Measurements from ENCODE around the gene TRERF1. TPM values are rescaled to one million over a fixed set of nuclear protein-coding genes. Genes with fewer than 3 reads are reported as not detected.

TRERF1 gene
- total RNA-seq, 1 experiment from 2014 or later, result 14.5 TPM

DNA sequence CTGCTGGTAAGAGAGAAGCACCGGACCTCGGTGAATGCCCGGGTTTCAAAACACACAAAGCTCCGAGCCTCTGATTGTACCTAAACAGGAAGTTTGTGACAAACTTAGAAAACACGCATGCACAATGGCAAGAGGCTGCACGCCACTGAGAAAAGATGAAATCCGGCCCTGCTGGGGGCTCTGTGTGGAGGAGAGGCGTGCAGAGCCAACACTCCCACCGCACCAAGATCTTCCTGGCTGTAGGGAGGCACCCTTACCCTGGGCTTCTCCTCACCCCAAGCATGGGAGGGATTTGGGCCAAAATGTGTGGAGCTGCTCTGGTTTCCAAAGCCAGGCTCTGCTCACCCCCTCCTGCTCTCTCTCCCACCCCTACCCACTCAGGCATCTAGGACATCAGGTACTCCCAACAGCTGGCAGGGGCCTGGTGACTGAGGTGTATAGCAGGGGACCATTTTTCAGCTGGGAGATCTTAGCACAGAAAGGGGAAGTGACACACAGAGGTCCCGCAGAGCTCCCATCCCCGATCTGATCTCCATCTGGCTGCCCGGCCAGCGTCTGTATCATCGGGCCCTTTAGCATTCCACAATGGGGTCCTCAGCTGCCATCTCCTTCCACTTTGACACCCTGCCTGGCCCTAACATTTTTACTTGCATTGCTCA lies 84.2 kb downstream of the TRERF1 start:
- H3F3A ChIP-seq (ENCODE audit: insufficient read depth, low read depth), result peaks cover 14% of the 10 kb centered on the region; the same call in 1 of the 2 replicates
- H4K20me1 ChIP-seq (ENCODE audit: insufficient read depth), result no peaks in the 10 kb centered on the region
- POLR2A ChIA-PET (ENCODE audit: unreplicated experiment), result no interaction called here
- no peak overlapping the region for H3K4me2 ChIP-seq
- no peaks in the 10 kb centered on the region for H3K9me3 ChIP-seq (ENCODE audit: insufficient read depth, low read depth)
- TF ChIP-seq, protein P1, sequence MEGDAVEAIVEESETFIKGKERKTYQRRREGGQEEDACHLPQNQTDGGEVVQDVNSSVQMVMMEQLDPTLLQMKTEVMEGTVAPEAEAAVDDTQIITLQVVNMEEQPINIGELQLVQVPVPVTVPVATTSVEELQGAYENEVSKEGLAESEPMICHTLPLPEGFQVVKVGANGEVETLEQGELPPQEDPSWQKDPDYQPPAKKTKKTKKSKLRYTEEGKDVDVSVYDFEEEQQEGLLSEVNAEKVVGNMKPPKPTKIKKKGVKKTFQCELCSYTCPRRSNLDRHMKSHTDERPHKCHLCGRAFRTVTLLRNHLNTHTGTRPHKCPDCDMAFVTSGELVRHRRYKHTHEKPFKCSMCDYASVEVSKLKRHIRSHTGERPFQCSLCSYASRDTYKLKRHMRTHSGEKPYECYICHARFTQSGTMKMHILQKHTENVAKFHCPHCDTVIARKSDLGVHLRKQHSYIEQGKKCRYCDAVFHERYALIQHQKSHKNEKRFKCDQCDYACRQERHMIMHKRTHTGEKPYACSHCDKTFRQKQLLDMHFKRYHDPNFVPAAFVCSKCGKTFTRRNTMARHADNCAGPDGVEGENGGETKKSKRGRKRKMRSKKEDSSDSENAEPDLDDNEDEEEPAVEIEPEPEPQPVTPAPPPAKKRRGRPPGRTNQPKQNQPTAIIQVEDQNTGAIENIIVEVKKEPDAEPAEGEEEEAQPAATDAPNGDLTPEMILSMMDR (conservative IDR thresholded peaks at IDR 0.05), result no peak
- TF ChIP-seq EZH2 (IDR thresholded peaks at IDR 0.05; ENCODE audit: low read depth), result no peak
- H3K27me3 ChIP-seq (ENCODE audit: insufficient read depth, low read depth), result no peaks in the 10 kb centered on the region
- no peaks in the 10 kb centered on the region for H3K9me2 ChIP-seq (ENCODE audit: insufficient read depth)
- H3K27ac ChIP-seq, result no peak overlapping the region
- no peak for DNase-seq
- intact Hi-C loops (cut with micrococcal nuclease; ENCODE audit: unreplicated experiment), result no loop called here
- H3K4me3 ChIP-seq, result no peak overlapping the region
- no peaks in the 10 kb centered on the region for H3K36me3 ChIP-seq (ENCODE audit: low read depth)
- BruUV-seq (replicated peaks), result no TSS peak
- H3K79me2 ChIP-seq (ENCODE audit: low read depth), result peaks cover 24% of the 10 kb centered on the region; the same call in 1 of the 2 replicates
- no peak overlapping the region for H2AFZ ChIP-seq
- CTCF ChIA-PET, result no interaction called here
- peaks cover 19% of the 10 kb centered on the region for H3K4me1 ChIP-seq (replicated peaks; ENCODE audit: insufficient read depth)

DNA sequence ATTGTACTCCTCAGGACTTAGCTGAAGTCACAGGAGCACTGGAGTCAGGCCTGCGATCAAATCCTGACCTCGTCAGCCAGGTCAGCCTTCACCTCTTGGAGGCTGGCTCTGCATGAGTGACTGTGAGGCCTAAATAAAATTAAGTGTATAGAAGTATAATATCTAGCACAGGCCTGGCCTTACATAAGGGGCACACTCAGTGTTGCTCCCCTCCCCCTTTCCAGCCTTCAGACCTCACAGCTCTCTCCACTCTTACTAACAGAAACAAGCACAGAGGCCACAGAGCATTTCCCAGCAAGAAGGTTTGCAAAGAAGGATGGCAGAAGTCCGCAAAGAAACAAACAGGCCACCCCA lies 84.8 kb downstream of the TRERF1 start:
- ChIA-PET CTCF (interaction anchor here (0.5 to 1.0 kb wide), 2 partner anchors 40 to 611 kb away, joined by 3 to 5 read pairs; no protein-coding TSS in a partner anchor), POLR2A (ENCODE audit: unreplicated experiment) (no interaction called here)
- Histone ChIP-seq H3K27ac (no peak overlapping the region), H3K4me2 (no peak overlapping the region), H3K27me3 (ENCODE audit: insufficient read depth, low read depth) (no peaks in the 10 kb centered on the region), H3K9me2 (ENCODE audit: insufficient read depth) (no peaks in the 10 kb centered on the region), H3K79me2 (ENCODE audit: low read depth) (peaks cover 24% of the 10 kb centered on the region; the same call in 1 of the 2 replicates), H3K4me3 (no peak overlapping the region), H3K36me3 (ENCODE audit: low read depth) (no peaks in the 10 kb centered on the region), H2AFZ (no peak overlapping the region), H3F3A (ENCODE audit: insufficient read depth, low read depth) (peaks cover 14% of the 10 kb centered on the region; the same call in 1 of the 2 replicates), H4K20me1 (ENCODE audit: insufficient read depth) (no peaks in the 10 kb centered on the region), H3K4me1 (replicated peaks; ENCODE audit: insufficient read depth) (peaks cover 19% of the 10 kb centered on the region), H3K9me3 (ENCODE audit: insufficient read depth, low read depth) (no peaks in the 10 kb centered on the region)
- TF ChIP-seq, protein P1 (conservative IDR thresholded peaks at IDR 0.05), result no peak
- TF ChIP-seq EZH2 (IDR thresholded peaks at IDR 0.05; ENCODE audit: low read depth), result no peak
- intact Hi-C loops (cut with micrococcal nuclease; ENCODE audit: unreplicated experiment), result no loop called here
- BruUV-seq (replicated peaks), result no TSS peak
- DNase-seq, result no peak

DNA sequence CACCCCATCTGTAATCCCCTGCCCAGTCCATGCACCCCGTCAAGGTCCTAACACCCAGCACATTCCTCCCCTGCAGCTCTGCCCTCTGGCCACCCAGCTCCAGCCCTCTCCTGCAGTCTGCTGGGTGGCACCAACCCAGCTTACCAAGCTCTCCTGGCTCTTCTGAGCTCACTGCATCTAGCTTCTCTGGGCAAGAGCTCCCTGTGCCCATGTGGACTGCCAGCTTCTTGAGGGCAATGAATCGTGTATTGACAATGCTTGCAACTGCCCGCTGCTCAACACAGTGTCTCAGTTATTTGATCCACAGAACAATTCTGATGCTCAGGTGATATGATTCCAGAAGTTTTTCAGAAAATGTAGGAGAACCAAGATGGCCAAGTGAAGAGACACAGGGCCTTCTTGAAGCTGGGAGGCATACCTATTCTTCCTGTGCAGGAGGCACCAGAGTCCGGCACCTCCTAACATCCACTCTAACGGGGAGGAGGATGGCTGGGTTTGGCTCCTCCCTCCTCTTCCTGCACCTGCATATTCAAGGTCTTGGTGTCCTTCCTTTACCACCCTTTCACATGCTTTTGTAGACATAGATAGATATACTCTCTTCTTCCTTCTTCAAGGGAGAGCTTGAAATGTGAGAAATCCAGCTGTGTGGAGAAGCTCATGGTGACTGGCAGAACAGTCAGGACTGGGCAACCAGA lies 85.6 kb downstream of the TRERF1 start:
- Histone ChIP-seq H3K4me3 (no peak overlapping the region), H3K27ac (no peak overlapping the region), H3K79me2 (ENCODE audit: low read depth) (peaks cover 24% of the 10 kb centered on the region; the same call in 1 of the 2 replicates), H3K36me3 (ENCODE audit: low read depth) (no peaks in the 10 kb centered on the region), H3K9me3 (ENCODE audit: insufficient read depth, low read depth) (no peaks in the 10 kb centered on the region), H3K4me1 (replicated peaks; ENCODE audit: insufficient read depth) (peaks cover 19% of the 10 kb centered on the region), H3K9me2 (ENCODE audit: insufficient read depth) (no peaks in the 10 kb centered on the region), H4K20me1 (ENCODE audit: insufficient read depth) (no peaks in the 10 kb centered on the region), H3F3A (ENCODE audit: insufficient read depth, low read depth) (peaks cover 14% of the 10 kb centered on the region; the same call in 1 of the 2 replicates), H2AFZ (no peak overlapping the region), H3K27me3 (ENCODE audit: insufficient read depth, low read depth) (no peaks in the 10 kb centered on the region), H3K4me2 (no peak overlapping the region)
- POLR2A ChIA-PET (ENCODE audit: unreplicated experiment), result no interaction called here
- CTCF ChIA-PET, result interaction anchor here (1.0 kb wide), 1 partner anchor 41 kb away, joined by 3 read pairs; no protein-coding TSS in a partner anchor
- no peak for DNase-seq
- intact Hi-C loops (cut with micrococcal nuclease; ENCODE audit: unreplicated experiment), result no loop called here
- BruUV-seq (replicated peaks), result no TSS peak
- no peak for TF ChIP-seq EZH2 (IDR thresholded peaks at IDR 0.05; ENCODE audit: low read depth)
- TF ChIP-seq, protein P1 (conservative IDR thresholded peaks at IDR 0.05), result no peak
